Suprapubic skin (tissue), 4 donors: ENCODE measurements around the gene HOXB8. TPM values are rescaled to one million over a fixed set of nuclear protein-coding genes. Genes with fewer than 3 reads are reported as not detected.

ENCODE experiments used
- DNase-seq, 2 donors: peaks; one replicate each; pipeline ENCODE4 v3.0.0-alpha.2; 2019; ENCODE audit warnings: low spot score in 2 of 2
- H3K27ac ChIP-seq: fragments of 200-600 bp; sonication (generic); one replicate; pipeline ENCODE4 v1.5.1; 2019
- H3K27me3 ChIP-seq: fragments of 200-600 bp; sonication (generic); one replicate; pipeline ENCODE4 v1.5.1; 2019
- H3K36me3 ChIP-seq: fragments of 200-600 bp; sonication (generic); one replicate; pipeline ENCODE4 v1.5.1; 2019
- H3K4me1 ChIP-seq: fragments of 200-600 bp; sonication (generic); one replicate; pipeline ENCODE4 v1.5.1; 2019
- H3K4me3 ChIP-seq: fragments of 200-600 bp; sonication (generic); one replicate; pipeline ENCODE4 v1.5.1; 2019; ENCODE audit warnings: mild to moderate bottlenecking
- H3K9me3 ChIP-seq: fragments of 200-600 bp; sonication (generic); one replicate; pipeline ENCODE4 v1.5.1; 2019
- EP300 ChIP-seq: sonication (generic); formaldehyde crosslinking; IDR thresholded peaks from one replicate; pipeline ENCODE4 v1.6.1; 2017; ENCODE audit warnings: antibody characterized with exemption
- POLR2A ChIP-seq, 2 donors: fragments of 450-650 bp; IDR thresholded peaks; one replicate each; pipeline ENCODE4 v1.6.1; 2017; ENCODE audit warnings: antibody characterized with exemption in 2 of 2, mild to moderate bottlenecking in 2 of 2, moderate library complexity in 2 of 2
- POLR2AphosphoS5 ChIP-seq, 3 donors: sonication (generic); formaldehyde crosslinking; IDR thresholded peaks; one replicate each; pipeline ENCODE4 v1.6.1; 2017; ENCODE audit warnings: antibody characterized with exemption in 3 of 3
- WGBS: methylation state at CpG from one replicate; pipeline ENCODE4 v1.1.5; 2018; 5-methylcytosine and 5-hydroxymethylcytosine counted together
- total RNA-seq, 4 donors: library from RNA; depleted of rRNA; stranded (reverse); fragments of >200 nt; gene quantifications; one replicate each; pipeline ENCODE4 v1.1.0, GENCODE V29; 2016
- TF ChIP-seq, protein P1 (sequence below), 2 donors: fragments of 200-600 bp in 1 of 2; fragments of 450-650 bp in 1 of 2; sonication (generic) in 1 of 2; IDR thresholded peaks; one replicate each; pipeline ENCODE4 v1.5.1; 2016 to 2019; ENCODE audit warnings: antibody characterized with exemption in 2 of 2, mild to moderate bottlenecking in 1 of 2, moderate library complexity in 1 of 2

The HOXB8 gene
- total RNA-seq, 4 donors from 2014 or later, result not detected

DNA sequence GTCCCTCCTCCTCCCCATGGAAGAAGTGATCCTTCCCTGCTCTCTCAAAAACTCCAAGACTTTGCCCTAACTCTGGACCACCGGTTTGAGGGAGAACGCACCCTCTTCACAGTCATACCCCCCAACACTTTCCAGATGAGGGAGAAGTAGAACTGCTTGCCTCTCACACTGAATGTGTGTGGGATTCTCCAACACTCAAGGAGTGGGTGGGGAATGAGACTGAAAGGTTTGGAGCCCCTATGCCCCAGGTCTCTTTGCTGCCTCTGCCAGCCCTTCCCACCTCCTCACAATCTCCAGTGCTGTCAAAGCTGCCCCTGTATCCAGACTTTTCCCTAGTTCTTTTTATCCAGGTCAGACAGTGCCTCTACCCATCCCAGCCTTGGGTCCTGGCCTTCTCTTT, 48.4 kb downstream of the HOXB8 start:
- Histone ChIP-seq H3K9me3 (no peaks in the 10 kb centered on the region), H3K4me1 (peaks cover 70% of the 10 kb centered on the region), H3K4me3 (no peak overlapping the region), H3K27me3 (peaks cover 6% of the 10 kb centered on the region), H3K36me3 (no peaks in the 10 kb centered on the region), H3K27ac (no peak overlapping the region)
- 50% methylated on average over 2 of the region's 2 CpGs for WGBS
- no peak for DNase-seq
- TF ChIP-seq POLR2A (IDR thresholded peaks at IDR 0.05), result no peak
- TF ChIP-seq, protein P1, sequence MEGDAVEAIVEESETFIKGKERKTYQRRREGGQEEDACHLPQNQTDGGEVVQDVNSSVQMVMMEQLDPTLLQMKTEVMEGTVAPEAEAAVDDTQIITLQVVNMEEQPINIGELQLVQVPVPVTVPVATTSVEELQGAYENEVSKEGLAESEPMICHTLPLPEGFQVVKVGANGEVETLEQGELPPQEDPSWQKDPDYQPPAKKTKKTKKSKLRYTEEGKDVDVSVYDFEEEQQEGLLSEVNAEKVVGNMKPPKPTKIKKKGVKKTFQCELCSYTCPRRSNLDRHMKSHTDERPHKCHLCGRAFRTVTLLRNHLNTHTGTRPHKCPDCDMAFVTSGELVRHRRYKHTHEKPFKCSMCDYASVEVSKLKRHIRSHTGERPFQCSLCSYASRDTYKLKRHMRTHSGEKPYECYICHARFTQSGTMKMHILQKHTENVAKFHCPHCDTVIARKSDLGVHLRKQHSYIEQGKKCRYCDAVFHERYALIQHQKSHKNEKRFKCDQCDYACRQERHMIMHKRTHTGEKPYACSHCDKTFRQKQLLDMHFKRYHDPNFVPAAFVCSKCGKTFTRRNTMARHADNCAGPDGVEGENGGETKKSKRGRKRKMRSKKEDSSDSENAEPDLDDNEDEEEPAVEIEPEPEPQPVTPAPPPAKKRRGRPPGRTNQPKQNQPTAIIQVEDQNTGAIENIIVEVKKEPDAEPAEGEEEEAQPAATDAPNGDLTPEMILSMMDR (IDR thresholded peaks at IDR 0.05), result no peak
- no peak for TF ChIP-seq POLR2AphosphoS5 (IDR thresholded peaks at IDR 0.05)
- TF ChIP-seq EP300, result no peak

DNA sequence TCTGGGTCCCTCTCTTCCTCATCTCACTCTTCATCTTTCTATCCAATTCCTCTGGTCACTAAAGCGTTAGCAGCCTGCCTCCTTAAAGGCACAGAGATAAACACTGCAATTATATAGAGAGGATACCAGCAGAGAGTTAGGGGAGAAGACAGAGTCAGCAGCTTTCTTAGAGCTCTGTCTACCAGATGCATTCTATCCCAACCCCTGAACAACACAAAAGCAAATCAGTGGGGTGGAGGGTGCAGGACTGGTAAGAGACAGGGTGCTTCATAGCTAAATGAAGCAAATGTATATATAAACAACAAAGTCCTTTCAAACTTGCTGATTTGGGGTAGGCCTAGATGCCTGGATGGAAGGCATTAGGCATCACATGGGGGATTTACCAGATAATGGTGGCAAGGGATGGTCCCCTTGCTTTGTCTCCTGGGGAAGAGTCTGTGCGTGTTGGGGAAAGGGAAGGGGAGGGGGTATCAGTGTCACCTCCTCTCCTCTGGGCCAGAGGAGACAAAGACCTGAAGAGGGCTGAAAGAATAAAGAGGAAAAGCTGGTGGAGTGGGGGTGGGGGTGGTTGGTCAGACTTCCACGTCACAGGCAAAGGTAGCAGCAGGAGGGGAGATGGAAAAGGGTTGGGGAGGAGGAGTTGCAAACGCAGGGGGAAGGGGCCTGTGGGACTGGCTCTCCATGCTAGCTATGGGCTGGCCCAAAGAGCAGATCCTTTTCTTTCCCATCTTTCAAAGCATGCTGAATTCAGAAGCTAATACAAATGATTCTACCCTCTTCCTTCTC, 49.0 kb downstream of the HOXB8 start:
- no peak for TF ChIP-seq POLR2AphosphoS5 (IDR thresholded peaks at IDR 0.05)
- no peak for DNase-seq
- 88% methylated on average over 4 of the region's 4 CpGs for WGBS
- Histone ChIP-seq H3K27me3 (peaks cover 6% of the 10 kb centered on the region), H3K4me1 (peaks cover 72% of the 10 kb centered on the region), H3K27ac (no peak overlapping the region), H3K36me3 (no peaks in the 10 kb centered on the region), H3K9me3 (no peaks in the 10 kb centered on the region), H3K4me3 (no peak overlapping the region)

DNA sequence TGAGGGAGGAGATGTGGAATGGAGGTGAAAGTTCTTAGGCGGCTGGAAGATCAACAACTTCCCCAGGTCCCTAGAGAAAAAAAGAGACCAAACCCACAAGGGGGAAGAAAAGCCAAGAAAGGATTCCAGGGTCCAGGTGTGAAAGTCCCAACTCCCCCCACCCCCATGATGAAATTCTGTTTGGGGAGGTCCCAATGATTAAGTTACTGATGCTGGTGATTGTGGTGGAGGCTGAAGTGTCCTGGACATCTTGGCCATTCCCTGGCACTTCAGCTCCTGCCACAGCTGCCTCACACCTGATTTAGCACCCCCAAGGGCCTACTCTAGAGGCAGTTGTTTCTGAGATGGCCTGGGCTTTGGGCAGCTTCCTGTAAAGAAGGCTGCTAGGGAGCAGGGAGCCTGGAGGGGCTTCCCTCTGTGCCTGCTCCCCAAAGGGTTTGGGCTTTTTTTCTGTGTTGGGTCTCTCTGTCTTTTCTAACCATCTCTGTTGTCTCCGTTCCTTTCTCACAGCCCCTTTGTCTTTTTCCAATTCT, 50.0 kb downstream of the HOXB8 start:
- DNase-seq, result no peak
- peaks cover 6% of the 10 kb centered on the region for H3K27me3 ChIP-seq
- H3K27ac ChIP-seq, result peak overlapping the region; percentile 74
- H3K4me3 ChIP-seq, result peak overlapping the region; percentile 61
- TF ChIP-seq POLR2AphosphoS5 (IDR thresholded peaks at IDR 0.05) (no peak), POLR2A (IDR thresholded peaks at IDR 0.05) (no peak), EP300 (no peak)
- TF ChIP-seq, protein P1 (IDR thresholded peaks at IDR 0.05), result no peak
- H3K4me1 ChIP-seq, result peaks cover 73% of the 10 kb centered on the region
- no peaks in the 10 kb centered on the region for H3K9me3 ChIP-seq
- H3K36me3 ChIP-seq, result no peaks in the 10 kb centered on the region
- 75% methylated on average over 2 of the region's 2 CpGs for WGBS

DNA sequence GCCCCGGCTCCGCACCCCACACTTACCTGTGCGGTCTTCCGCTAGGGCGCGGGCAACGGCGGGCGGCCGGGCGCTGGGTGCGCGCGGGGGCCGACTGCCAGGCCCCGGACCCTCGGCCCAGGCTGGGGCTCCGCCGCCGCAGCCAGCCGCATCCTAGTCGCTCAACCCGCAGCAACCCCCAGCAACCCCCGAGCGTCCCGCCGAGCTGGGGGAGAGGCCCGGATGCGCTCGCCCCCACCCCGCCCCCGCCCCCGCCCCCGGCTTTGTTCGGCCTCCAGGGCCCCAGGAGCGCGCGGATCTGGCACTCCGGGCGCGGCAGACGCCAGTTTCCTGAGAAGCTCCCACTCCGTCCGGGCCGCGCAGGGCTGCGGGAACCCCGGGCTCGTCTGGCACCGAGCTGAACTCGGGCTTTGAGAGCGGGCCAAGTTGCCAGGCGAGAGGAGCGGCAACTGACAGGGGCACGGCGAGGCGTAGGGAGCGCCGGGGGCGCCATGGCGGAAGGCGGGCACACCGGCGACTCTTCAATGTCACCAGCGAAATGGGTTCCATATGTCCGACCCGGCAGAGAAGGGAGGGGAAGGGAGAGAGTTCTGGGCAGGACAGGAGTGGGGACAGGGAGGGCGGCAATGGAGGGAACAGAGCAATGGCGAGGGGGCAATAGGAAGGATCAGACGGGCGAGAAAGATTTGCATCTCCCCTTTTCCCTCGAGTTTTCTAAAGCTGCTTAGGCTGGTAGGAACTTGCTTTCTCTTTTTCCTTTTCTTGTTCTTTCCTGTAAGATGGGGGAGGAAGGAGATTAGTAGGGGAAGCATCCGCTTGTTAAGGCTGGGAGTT, 50.7 kb downstream of the HOXB8 start:
- H3K27me3 ChIP-seq, result peaks cover 6% of the 10 kb centered on the region
- TF ChIP-seq EP300 (no peak), POLR2A (IDR thresholded peaks at IDR 0.05) (no peak), POLR2AphosphoS5 (IDR thresholded peaks at IDR 0.05) (no peak)
- TF ChIP-seq, protein P1 (IDR thresholded peaks at IDR 0.05), result no peak
- H3K27ac ChIP-seq, result peak overlapping the region; percentile 74
- no peaks in the 10 kb centered on the region for H3K9me3 ChIP-seq
- peaks cover 79% of the 10 kb centered on the region for H3K4me1 ChIP-seq
- WGBS, result 10% methylated on average over 30 of the region's 73 CpGs
- no peaks in the 10 kb centered on the region for H3K36me3 ChIP-seq
- H3K4me3 ChIP-seq, result peak overlapping the region; percentile 61
- no peak for DNase-seq

DNA sequence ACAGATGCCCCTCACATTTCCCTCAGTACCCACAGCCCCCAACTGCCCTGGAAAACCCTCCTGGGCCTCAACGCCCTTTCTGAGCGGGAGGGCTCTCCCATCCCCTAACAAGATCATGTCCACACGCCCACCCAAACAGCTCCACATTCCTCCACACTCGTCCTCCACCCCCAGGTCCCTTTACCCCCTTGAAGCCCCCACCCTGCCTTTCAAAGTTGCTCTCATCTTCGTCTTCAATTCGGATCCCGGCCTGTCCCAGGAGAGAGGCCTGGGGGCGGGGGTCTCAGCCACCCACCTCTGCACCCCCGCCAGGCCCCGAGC, 51.3 kb downstream of the HOXB8 start:
- H3K9me3 ChIP-seq, result no peaks in the 10 kb centered on the region
- TF ChIP-seq, protein P1 (IDR thresholded peaks at IDR 0.05), result no peak
- no peak for TF ChIP-seq EP300
- TF ChIP-seq POLR2AphosphoS5 (IDR thresholded peaks at IDR 0.05), result no peak
- TF ChIP-seq POLR2A (IDR thresholded peaks at IDR 0.05), result no peak
- WGBS, result 34% methylated on average over 10 of the region's 10 CpGs
- peak overlapping the region; percentile 61 for H3K4me3 ChIP-seq
- H3K27ac ChIP-seq, result peak overlapping the region; percentile 74
- DNase-seq, result no peak
- H3K36me3 ChIP-seq, result no peaks in the 10 kb centered on the region
- peaks cover 6% of the 10 kb centered on the region for H3K27me3 ChIP-seq
- peaks cover 79% of the 10 kb centered on the region for H3K4me1 ChIP-seq
